SK-N-SH (cell line): ENCODE measurements around the gene SLC22A5.

Experiments used
- CHD2 ChIP-seq: fragments of 150-350 bp; IDR thresholded peaks from 2 replicates; pipeline ENCODE4 v1.6.1; 2018; ENCODE audit warnings: low read length; ENCODE audit not compliant: partially characterized antibody
- CTCF ChIP-seq: fragments of 200-600 bp; sonication (generic); IDR thresholded peaks from 2 replicates; pipeline ENCODE4 v1.6.1; 2017; ENCODE audit warnings: antibody characterized with exemption, mild to moderate bottlenecking, moderate library complexity
- EP300 ChIP-seq, 2 experiments: IDR thresholded peaks; 2 replicates each; pipeline versions ENCODE4 v1.4.0 to v1.6.1; 2012; ENCODE audit warnings: borderline replicate concordance in 1 of 2, low read depth in 1 of 2, low read length in 1 of 2
- FOSL2 ChIP-seq: IDR thresholded peaks from 2 replicates; pipeline ENCODE4 v1.4.0; 2012; ENCODE audit warnings: low read depth, mild to moderate bottlenecking, moderate library complexity, borderline replicate concordance
- POLR2AphosphoS5 ChIP-seq: IDR thresholded peaks from 2 replicates; pipeline ENCODE4 v1.6.1; 2012; ENCODE audit warnings: low read depth, low read length
- RAD21 ChIP-seq: IDR thresholded peaks from 2 replicates; pipeline ENCODE4 v1.6.1; 2012; ENCODE audit warnings: mild to moderate bottlenecking, low read length
- REST ChIP-seq: IDR thresholded peaks from 2 replicates; pipeline ENCODE4 v1.6.1; 2012; ENCODE audit warnings: mild to moderate bottlenecking, low read depth, low read length, moderate library complexity
- SIN3A ChIP-seq: IDR thresholded peaks from 2 replicates; pipeline ENCODE4 v1.6.1; 2012; ENCODE audit warnings: low read depth, mild to moderate bottlenecking, low read length, moderate library complexity, borderline replicate concordance
- TAF1 ChIP-seq: IDR thresholded peaks from 2 replicates; pipeline ENCODE4 v1.6.1; 2012; ENCODE audit warnings: low read depth, mild to moderate bottlenecking, low read length, moderate library complexity, borderline replicate concordance
- USF2 ChIP-seq: fragments of 150-350 bp; IDR thresholded peaks from 2 replicates; pipeline ENCODE4 v1.6.1; 2017; ENCODE audit warnings: antibody characterized with exemption, low read length, low read depth, borderline replicate concordance

GRCh38 chr5:132416306-132417009 lies 46.9 kb downstream of the SLC22A5 start:
- TF ChIP-seq SIN3A (no peak), TAF1 (no peak), CTCF (no peak), REST (no peak), CHD2 (no peak), POLR2AphosphoS5 (no peak), USF2 (no peak), EP300 (IDR thresholded peaks at IDR 0.05; ENCODE audit: borderline replicate concordance in 1 of 2, low read depth in 1 of 2, low read length in 1 of 2) (no peak), RAD21 (no peak), FOSL2 (no peak)
